GM19023 (cell line): ENCODE measurements around the gene OTULIN.

Experiments
- ATAC-seq: cut with Tn5 transposase; IDR thresholded peaks from one replicate; pipeline ENCODE4 v1.9.1; 2021; ENCODE audit warnings: mild to moderate bottlenecking, moderate library complexity; ENCODE audit not compliant: unreplicated experiment

The OTULIN gene

DNA sequence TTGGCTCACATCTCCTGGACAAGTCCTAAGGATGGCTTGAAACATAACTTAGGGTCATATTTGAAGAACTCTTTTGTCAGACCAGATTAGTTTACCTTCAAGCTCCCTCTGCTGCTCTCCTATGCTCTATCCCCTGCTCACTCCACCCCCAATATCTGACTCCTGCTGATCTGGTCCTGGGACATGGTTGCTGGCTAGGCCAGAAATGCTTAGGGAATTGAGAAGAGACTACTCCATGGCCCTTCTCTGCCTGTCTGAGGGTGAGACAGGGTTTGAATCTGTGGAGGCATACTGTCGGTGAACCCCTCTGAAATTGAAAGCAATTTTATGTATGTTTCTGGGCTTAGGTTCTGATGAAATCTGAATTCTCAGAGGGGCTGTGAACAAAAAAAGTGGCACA lies 3.3 kb downstream of the OTULIN start:
- ATAC-seq = no peak

DNA sequence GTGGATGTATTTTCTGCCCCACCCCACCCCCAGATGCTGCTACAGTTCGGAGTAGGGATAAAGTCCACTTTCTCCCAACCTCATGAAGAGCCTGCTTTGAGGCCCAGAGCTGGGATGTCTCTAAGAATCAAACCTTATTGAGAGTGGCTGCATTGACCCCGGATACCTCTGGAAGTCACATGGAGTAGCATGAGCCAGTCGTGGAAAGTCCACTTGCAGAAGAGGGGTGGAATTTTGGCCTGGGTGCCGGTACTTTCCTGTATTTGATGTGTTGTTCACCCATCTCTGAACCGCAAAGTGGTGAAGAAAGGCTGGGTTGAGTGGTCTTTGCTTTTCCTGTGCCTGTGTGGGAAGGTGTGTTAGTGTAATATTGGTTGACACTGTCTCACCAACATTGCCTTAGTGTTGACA lies 3.7 kb downstream of the OTULIN start:
- ATAC-seq = no peak

DNA sequence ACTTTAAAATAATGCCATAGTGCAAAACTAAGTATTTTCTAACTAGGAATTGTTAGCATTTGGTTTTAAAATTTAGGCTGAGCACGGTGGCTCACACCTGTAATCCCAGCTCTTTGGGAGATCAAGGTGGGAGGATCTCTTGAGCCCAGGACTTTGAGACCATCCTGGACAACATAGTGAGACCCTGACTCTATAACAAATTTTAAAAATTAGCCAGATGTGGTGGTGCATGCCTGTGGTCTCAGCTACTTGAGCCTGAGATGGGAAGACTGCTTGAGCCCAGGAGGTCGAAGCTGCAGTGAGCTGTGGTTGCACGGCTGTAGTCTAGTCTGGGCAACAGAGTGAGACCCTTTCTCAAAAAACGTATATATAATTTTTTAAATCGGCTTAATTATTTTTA lies 4.9 kb downstream of the OTULIN start:
- ATAC-seq = no peak

DNA sequence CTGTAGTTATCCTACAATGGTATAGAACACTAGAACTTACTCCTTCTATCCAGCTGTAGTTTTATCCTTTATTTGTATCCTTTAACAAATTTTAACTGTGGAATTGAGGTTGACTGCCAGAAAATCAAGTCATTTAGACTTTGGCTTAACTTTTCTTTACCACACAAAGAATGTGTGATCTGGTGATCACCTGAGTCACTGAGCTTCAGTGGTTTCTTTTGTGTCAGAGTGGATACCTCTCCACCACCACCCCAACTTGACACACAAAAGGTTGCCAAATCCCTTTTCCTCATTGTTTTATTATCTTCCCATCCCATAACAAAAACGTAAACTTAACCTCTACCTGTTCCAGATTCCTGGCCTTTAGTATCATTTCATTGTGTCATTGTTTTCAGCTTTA lies 5.5 kb downstream of the OTULIN start:
- no peak for ATAC-seq

DNA sequence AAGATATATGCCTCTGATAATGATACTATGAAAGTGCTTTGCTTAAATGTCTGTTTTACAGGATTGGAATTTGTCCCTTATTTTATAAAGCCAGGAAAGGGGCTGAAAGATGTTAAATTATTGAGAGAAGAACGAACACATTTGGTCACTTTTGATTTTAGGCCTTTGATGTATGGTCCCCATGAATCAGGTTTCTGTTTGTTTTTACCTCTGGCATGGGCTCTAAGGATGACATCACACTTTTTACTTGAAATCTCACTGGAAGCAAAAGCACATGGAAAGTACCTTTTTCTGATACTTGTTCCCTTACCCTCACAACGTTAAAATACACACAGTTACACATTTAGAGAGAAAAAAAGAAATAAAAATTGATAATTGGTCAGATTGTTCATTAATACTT lies 6.9 kb downstream of the OTULIN start:
- ATAC-seq = no peak

DNA sequence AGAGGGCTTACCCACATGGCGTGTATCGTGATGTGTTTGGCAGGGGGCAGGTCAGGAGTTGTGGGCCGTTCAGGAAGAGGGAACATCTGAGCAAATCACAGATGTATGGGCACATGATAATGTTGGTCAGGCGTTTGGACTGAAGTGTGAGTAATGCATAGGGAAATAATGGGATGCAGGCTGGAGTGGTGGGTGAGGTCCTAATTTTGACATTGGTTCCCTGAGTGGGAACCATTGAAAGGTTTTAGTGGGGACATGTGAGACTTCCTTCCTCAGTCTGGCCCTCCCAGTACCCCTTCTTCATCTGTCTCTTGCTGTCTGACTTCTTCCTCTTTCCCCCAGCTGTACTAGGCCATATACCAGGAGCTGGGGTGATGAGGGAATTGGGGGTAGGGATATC lies 7.6 kb downstream of the OTULIN start:
- ATAC-seq = no peak

DNA sequence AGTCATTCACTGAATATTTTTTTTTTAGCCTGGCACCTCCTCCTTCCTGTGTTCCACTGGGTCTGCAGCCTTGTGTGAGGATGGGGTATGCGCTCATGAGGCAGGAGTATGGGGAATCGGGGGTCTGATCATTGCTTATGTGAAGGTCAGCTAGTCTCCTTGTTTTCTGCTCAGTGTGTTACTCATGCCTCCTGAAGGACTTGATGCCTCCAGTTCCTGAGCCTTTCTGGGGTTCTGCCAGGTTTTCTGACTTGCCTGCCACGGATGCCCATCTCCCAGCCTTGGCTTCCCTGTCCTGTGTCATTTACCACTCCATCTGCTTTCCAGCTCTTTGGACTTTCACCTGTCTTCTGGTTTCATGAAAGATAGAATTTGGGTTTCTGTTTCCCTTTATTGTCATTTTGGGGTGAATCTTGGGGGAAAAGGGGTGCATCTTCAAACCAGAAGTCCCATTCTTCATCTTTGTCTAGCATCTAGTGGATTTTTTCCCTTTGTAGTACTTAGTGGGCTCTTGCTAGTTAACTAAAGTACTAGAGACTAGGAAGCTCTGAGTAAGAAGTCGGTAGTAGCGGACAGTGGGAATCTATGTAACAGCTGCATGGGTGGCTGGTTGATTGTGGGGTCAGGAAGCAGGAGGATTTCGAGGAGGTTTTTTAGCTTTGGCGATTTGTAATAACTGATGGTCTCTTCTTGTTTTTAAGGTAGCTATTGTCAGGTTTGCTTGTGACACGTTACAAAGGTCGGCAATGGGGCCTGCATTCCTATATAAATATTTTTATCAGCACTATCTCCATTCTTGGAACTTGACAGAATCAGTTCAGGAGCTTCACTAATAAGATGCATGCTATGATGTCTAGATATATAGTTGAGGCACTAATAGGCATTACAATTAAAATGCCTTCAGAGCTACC lies 8.2 kb downstream of the OTULIN start:
- ATAC-seq = no peak

DNA sequence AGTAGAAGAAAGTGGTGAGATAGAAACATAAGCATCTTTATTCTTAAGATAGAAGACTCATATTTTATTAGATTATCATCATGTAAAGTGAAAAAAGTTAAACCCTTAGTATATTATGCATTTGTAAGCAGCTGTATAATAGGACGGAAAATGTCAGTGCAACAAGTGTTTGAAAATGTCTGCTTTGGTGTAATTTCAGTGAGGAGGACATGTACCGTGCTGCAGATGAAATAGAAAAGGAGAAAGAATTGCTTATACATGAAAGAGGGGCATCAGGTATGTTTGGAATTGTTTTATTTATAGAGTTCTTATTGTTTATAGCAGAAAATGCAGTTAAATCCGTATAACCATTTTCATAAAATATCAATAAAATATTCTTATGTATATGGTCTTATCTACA lies 8.9 kb downstream of the OTULIN start:
- ATAC-seq = no peak

DNA sequence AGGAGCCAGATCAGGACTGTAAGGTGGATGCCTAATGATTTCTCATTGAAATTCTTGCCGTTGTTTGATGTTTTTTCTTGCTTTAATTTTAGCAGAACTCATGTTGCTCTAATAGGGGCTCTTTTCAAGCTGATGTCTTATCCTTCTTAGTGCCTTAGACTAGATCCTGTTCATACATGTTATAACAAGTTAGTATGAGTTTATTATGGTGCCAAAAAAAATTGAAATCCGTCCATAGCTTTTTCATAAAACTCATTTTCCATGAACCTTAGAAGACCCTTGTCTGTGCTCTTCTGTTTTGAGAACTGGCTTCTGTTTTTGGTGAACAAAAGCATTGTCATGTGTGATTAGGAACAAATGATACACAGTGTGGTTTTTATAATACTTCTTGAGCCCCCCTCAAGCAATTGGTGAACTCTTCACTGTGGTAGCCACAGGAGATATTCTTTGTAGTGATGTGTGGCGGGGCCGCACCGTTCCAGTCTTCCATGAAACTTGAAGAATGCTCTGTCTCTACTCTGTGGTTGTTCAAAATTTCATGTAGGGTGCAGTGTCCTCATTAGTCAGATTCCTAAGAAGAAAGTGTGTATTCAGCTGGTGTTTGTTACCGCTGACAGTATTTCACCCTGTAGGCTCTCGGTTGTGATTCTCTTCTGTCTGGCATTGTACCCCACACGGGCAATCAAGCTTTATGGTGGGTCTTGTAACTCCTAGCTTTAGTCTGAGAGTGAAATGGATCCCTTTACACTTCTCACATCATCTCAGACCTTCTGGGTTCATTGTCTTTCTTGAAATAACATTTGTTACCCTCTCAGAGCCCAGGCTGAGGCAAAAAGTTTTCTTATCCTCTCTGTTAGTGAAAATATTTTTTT lies 10.7 kb downstream of the OTULIN start:
- ATAC-seq = peak; percentile 21

DNA sequence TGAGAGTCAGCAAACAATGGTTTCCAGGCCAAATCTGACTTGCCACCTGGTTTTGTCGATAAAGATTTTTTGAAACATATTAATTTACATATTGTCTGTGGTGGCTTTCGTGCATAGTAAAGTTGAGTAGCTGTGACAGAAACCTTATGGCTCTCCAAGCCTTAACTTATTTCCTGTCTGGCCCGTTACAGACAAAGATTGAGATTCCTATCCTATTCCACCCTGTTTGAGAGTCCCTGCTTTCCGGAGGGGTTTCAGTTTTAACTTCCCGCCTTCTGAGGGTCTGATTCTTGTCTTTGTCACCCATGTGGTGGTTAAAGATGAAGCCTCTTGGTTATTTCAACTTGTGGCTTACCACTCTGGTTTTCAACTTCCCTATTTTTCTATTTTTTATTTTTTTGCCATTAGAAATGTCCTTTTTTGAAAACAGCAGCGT lies 11.4 kb downstream of the OTULIN start:
- peak; percentile 42 for ATAC-seq

DNA sequence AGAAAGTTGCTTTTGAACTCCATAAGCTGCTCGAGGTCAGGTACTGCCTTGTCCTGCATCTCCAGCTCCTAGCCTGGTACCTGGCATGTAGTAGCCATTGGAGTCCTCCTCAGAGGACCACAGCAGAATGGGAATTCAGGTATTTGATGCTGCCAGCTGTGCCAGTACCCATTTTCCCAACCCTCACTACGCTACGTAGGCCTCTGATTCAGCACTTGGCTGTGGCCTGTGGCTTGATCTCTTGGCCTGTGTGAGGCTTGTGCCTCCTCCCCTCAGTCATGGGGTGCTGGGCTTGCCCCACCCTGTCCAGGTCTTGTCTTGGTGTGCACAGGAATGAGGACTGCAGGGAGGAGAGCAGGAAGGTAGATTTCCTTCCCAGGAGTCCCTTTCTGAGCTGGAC lies 11.8 kb downstream of the OTULIN start:
- peak; percentile 44 for ATAC-seq

DNA sequence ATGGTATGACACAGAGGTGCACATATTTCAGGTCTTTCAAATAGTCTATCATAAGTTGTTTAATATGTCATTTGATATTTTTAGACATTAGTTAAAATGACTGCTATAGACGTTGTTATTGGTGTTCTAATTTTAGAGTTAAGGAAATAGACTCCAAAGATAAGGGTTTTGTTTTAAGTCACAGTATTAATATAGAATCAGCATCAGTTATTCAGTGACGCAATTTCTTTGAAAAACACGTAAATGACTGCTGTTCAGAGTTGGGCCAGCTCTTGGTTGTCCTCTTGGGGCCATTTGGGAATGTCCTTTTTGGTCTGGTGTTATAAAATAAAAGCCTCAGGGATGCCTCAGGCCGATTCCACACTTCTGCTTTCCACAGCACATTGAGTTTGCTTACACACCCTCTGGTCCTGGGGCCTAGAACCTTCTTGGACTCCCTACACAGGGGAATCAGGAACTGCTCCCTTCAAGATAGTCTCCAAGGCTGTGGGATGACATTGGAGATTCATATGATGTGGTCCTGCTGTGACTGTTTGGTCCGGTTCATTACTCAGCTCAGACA lies 14.3 kb downstream of the OTULIN start:
- no peak for ATAC-seq

DNA sequence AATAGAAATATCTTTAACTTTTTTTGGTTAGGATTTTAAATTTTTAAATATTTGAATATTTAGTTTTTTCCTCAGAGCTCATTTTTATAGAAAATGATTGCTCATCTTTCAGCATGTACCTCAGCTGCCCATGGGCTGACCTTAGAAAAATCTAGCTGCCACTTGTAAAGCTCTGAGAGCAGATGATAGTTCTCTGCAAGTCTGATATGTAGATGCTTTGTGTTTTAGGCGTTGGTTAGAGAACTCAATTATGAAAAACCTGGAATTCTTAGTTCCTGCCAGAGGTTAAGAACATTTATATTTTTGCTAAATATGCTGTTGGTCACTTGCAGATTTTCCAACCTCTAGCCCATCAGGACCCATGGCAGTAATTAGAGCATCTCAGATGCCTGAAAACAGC lies 15.1 kb downstream of the OTULIN start:
- no peak for ATAC-seq

DNA sequence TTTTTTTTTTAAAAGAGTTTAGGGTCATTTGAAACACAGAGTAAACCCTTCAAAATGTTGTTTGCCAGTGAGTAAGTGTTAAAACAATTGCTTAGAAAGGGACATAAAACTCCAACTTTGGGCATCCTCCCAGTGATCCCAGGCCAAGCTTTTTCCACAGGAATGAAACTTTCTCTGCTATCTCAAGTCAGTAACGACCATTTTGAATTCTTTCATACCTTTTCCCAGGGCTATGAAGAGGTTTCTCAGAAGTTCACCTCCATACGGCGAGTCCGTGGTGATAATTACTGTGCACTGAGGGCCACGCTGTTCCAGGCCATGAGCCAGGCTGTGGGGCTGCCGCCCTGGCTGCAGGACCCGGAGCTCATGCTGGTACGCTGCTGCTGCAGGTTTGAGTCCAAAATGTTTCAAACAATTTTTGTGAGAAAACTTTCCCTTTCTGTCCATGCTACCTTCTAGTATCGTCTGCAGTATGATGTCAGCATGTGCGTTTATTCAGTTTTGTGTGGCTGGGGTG lies 16.8 kb downstream of the OTULIN start:
- ATAC-seq = no peak

DNA sequence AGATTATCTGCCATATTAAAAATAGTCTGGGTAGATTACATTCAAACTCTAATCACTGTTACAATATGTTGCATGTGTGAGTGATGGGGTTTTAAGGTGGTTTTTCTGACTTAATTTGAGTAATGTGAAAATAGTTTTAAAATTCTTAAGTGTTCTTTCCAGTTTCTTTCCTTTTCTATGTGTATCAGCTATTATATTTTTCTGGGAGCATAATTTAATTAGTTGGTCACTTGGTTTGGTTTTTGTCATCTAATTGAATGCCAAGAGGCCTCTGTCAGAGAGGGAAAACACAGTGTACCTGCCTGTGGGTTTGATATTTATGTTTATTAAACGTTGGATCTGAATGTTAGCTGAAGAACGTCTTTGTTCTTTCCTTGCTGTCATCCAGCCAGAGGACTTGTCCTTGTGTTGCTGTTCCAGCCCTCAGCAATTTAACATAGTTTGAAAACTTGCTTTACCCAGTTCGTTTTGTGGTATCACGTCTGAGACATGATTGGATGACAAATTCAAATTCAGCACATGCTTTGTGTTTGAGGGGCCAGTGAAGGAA lies 19.5 kb downstream of the OTULIN start:
- ATAC-seq = no peak

DNA sequence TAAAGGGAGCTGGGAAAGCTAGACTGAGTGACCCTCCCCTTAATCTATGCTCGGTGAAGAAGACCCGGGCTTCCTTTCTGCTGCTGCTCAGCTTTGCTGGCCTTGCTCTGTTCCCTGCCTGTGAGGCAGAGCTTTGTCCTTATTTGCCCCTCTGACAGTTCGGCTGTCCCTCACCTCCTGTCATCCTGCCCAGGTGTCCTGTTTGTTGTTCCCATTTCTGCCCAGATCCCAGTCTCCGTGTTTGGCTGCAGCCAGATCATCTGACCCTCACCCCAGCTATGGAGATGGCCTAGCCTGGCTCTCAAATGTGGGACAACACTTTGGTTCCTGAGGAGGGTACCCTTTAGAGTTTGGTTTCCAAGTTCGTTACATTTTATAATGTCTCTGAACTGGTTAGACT lies 20.2 kb downstream of the OTULIN start:
- no peak for ATAC-seq

DNA sequence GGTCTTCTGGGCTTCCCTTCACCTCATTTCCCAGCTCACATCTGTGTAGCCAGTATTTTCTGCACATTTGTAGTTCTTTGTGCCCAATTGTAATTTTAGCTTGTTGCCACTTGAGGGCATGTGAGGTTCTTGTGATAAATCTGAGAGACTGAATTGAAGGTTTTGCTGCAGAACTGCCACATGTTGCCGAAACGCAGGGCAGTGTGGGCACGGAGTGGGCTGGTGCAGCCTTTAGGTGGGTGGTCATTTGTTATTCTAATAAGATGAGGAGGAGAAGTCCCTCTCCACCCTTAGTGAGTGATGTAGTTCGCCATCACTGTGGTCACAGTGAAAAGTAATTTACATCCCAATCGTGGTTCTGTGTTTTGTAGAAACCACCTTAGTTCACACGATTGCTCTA lies 21.2 kb downstream of the OTULIN start:
- ATAC-seq = peak; percentile 95

DNA sequence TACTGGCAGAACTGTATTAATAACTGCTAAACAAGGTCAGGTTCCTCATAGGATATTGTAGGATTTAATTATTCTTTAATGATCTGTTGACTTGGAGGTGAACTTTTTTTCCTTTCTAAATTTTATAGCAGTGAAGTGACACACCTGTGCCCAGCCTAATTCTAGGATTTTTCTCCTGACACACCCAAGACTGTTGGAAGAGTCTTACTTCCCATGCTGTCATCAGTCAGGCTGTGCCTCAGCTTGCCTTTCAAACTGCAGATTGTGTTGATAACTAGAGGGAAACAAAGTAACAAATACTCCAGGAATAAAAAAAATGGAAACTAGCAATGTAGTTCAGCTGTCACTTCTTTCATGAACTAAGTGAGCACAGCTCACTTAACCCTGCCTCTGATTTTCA lies 22.0 kb downstream of the OTULIN start:
- ATAC-seq = no peak

DNA sequence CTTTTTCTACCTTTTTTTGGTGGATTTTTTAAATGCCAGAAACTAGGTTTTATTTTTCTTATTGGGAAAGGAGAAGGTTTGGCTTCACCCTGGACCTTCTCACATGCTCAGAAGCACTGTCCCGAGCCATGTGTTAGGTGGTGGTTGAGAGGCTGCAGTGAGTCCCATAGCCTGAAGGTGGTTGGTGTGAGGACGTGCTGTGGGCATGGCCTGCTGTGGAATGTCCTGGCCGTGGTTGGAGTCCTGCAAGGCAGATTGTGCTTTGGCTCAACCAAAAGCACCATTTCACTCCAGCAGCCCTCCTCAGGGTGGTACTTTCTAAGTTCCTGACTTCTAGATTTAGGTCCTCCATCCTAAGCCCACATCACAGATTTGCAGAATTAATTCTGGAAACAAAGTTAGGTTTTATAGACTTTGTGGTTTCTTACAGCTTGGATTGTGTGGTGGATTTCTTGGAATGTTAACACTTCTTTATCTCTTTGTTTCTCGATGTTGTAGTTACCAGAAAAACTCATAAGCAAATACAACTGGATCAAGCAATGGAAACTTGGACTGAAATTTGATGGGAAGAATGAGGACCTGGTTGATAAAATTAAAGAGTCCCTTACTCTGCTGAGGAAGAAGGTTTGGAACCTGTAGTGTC lies 22.6 kb downstream of the OTULIN start:
- no peak for ATAC-seq

DNA sequence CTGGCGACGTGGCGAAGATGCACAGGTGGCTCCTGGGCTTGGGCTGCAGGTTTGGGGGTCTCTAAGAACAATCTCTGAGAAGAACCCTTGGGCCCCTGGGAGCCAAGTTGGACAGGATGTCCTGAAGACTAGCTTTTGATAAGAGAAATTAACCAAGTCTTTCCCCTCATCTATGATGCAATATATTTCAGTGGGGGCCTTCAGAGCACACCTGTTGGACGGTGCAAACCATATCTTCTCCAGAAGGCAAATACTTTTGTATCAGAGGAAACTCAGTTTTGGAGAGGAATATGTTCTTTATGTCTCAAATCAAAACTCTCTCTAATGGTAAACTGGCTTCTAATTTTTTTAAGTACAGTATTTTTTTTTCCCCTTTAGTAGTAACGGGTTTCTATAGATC lies 28.6 kb downstream of the OTULIN start:
- no peak for ATAC-seq

DNA sequence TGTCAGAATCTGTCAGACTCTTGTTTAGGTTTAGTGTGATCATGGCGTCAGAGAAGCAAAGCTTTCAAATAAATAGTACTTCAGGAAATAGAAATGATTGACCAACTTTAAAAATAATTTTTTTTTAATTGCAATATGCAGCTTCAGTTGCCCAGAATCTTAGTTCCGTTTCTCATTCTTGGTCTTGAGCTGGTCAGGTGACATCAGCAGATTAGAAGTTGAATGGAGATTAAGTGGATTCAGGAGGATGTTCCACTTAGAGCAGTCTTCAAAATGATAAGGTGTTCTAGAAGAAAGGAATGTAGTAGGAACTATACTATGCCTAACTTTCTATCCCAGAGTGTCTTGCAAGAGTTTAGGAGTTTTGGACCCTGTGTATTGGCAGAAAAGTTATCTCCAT lies 30.6 kb downstream of the OTULIN start:
- no peak for ATAC-seq
